VCaP (cell line): ENCODE results near the gene HS3ST4.

ENCODE experiments used
- H3K27ac ChIP-seq: fragments of 450-650 bp; 2 replicates; pipeline ENCODE4 v1.5.1; 2017
- CTCF ChIP-seq: fragments of 450-650 bp; conservative IDR thresholded peaks from 2 replicates; pipeline ENCODE4 v1.5.1; 2017; ENCODE audit warnings: mild to moderate bottlenecking, moderate library complexity

The HS3ST4 gene

DNA sequence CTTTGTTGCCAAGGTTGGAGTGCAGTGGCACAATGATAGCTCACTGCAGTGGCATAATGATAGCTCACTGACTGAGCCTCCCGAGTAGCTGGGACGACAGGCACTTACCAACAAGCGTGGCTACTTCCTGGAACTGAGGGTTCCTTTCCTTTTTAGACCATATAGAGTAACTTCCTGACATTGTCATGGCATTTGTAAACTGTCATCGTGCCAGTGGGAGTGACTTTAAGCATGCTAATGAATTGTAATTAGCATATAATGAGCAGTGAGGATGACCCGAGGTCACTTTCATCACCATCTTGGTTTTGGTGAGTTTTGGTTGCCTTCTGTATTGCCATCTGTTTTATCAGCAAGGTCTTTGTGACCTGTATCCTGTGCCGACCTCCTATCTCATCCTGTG, 162.4 kb downstream of the HS3ST4 start:
- no peak overlapping the region for H3K27ac ChIP-seq
- no peak for TF ChIP-seq CTCF

GRCh38 chr16:25855063-25855462, 163.3 kb downstream of the HS3ST4 start:
- no peak overlapping the region for H3K27ac ChIP-seq
- no peak for TF ChIP-seq CTCF

DNA sequence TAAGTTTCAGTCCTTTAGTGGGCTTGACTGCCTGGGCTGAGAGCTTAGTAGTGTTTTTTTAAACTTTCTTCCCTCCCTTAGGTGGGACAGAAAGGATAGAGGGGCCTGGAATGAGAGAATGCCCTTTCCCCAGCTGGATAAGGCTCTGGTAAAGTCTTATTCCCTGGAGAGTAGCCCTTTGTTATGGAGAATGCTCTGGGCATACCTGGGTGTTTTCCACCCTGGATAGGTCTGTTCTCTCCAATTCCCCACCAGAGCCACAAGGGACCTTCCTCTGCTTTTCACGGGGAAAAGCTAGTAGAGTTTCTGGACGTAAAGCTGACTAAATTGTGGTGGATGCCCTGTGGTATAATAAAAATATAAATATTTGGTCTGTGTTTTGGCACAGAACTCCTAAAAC, 164.1 kb downstream of the HS3ST4 start:
- no peak overlapping the region for H3K27ac ChIP-seq
- no peak for TF ChIP-seq CTCF

GRCh38 chr16:25859645-25860044, 167.9 kb downstream of the HS3ST4 start:
- no peak overlapping the region for H3K27ac ChIP-seq
- no peak for TF ChIP-seq CTCF

- H3K27ac ChIP-seq = no peak overlapping the region
- no peak for TF ChIP-seq CTCF
Measured at GRCh38 chr16:25867041-25867440, 175.3 kb downstream of the HS3ST4 start.

- no peak for TF ChIP-seq CTCF
- H3K27ac ChIP-seq = no peak overlapping the region
Measured at GRCh38 chr16:25868106-25868505, 176.3 kb downstream of the HS3ST4 start.

- TF ChIP-seq CTCF = no peak
- H3K27ac ChIP-seq = no peak overlapping the region
Measured at GRCh38 chr16:25868706-25869370, 177.1 kb downstream of the HS3ST4 start.
